ENCODE data around the gene LARGE2.

LARGE2 gene

GRCh38 chr11:45933131-45933831 lies 10.8 kb downstream of the LARGE2 start:
- TF ChIP-seq CTCF (IDR thresholded peaks at IDR 0.05), result no peak

- no peak for TF ChIP-seq CTCF (IDR thresholded peaks at IDR 0.05)
Observed at GRCh38 chr11:45933846-45934579, 11.6 kb downstream of the LARGE2 start.

- TF ChIP-seq CTCF (IDR thresholded peaks at IDR 0.05), result no peak
Observed at GRCh38 chr11:45934580-45935318, 12.3 kb downstream of the LARGE2 start.

- no peak for TF ChIP-seq CTCF (IDR thresholded peaks at IDR 0.05)
Observed at GRCh38 chr11:45935349-45936064, 13.1 kb downstream of the LARGE2 start.

- TF ChIP-seq CTCF (IDR thresholded peaks at IDR 0.05), result no peak
Observed at GRCh38 chr11:45936511-45937054, 14.1 kb downstream of the LARGE2 start.

GRCh38 chr11:45937916-45938315 lies 15.5 kb downstream of the LARGE2 start:
- TF ChIP-seq CTCF (IDR thresholded peaks at IDR 0.05), result no peak

- no peak for TF ChIP-seq CTCF (IDR thresholded peaks at IDR 0.05)
Observed at GRCh38 chr11:45939836-45940235, 17.4 kb downstream of the LARGE2 start.

Data from LNCAP (cell line).